B cell (primary cell): ENCODE data around the gene TTC6. TPM values are rescaled to one million over a fixed set of nuclear protein-coding genes. Genes with fewer than 3 reads are reported as not detected.

ENCODE experiments used
- ATAC-seq: fragments of 200-7000 bp; cut with Tn5 transposase; one replicate; pipeline ENCODE4 v1.10.0; 2021; ENCODE audit warnings: low read depth, mild to moderate bottlenecking, moderate number of reproducible peaks, moderate library complexity
- CTCF ChIA-PET: fragments of 350-600 bp; sonication (Branson Sonifier 250); formaldehyde crosslinking; loops from one replicate; lab custom pipeline; 2021; ENCODE audit warnings: antibody characterized with exemption, inconsistent platforms; lab: Charles Lee
- POLR2A ChIA-PET: fragments of 350-600 bp; sonication (Branson Sonifier 250); formaldehyde crosslinking; loops from one replicate; lab custom pipeline; 2021; ENCODE audit warnings: antibody characterized with exemption; lab: Charles Lee
- DNase-seq: peaks from one replicate; pipeline ENCODE4 v3.0.0; 2013
- H2AFZ ChIP-seq: 2 replicates; pipeline ENCODE4 v1.6.1; 2012; ENCODE audit warnings: mild to moderate bottlenecking, low read depth, low read length; ENCODE audit not compliant: insufficient read depth, poor library complexity, severe bottlenecking
- H3K27ac ChIP-seq, 2 donors: 1 replicate in 1 of 2; 2 replicates in 1 of 2; pipeline ENCODE4 v1.5.1; 2012 to 2013; ENCODE audit warnings: low read length in 2 of 2, mild to moderate bottlenecking in 2 of 2, moderate library complexity in 1 of 2
- H3K27me3 ChIP-seq, 4 experiments: fragments of 200-600 bp in 1 of 4; sonication (generic) in 1 of 4; replicated peaks in 1 of 4; 1 replicate in 2 of 4; 2 replicates in 2 of 4; pipeline versions ENCODE4 v1.6.1 to v1.7.0; 2013 to 2016; ENCODE audit warnings: low read length in 3 of 4, mild to moderate bottlenecking in 2 of 4, mixed read lengths in 1 of 4, moderate library complexity in 1 of 4; ENCODE audit not compliant: insufficient read depth in 4 of 4, control insufficient read depth in 3 of 4; ENCODE audit errors: control extremely low read depth in 1 of 4
- H3K36me3 ChIP-seq, 2 experiments: replicated peaks in 1 of 2; 1 replicate in 1 of 2; 2 replicates in 1 of 2; pipeline versions ENCODE4 v1.6.1 to v1.7.1; 2013; ENCODE audit warnings: low read length in 1 of 2; ENCODE audit not compliant: insufficient read depth in 2 of 2, control insufficient read depth in 1 of 2; ENCODE audit errors: control extremely low read depth in 1 of 2, extremely low read depth in 1 of 2
- H3K4me1 ChIP-seq, 2 donors: fragments of 200-600 bp in 1 of 2; sonication (generic) in 1 of 2; 1 replicate in 1 of 2; 2 replicates in 1 of 2; pipeline versions ENCODE4 v1.5.1 to v1.6.1; 2013 to 2017; ENCODE audit warnings: low read length in 2 of 2; ENCODE audit not compliant: control insufficient read depth in 2 of 2, insufficient read depth in 2 of 2
- H3K4me2 ChIP-seq: replicated peaks from 2 replicates; pipeline ENCODE3; 2012; ENCODE audit warnings: mild to moderate bottlenecking, low read depth, low read length; ENCODE audit not compliant: poor library complexity, severe bottlenecking
- H3K4me3 ChIP-seq, 5 experiments: fragments of 200-600 bp in 1 of 5; sonication (generic) in 1 of 5; 1 replicate in 3 of 5; 2 replicates in 2 of 5; pipeline versions ENCODE4 v1.5.1 to v1.7.0; 2011 to 2016; ENCODE audit warnings: low read length in 4 of 5, mild to moderate bottlenecking in 4 of 5, low read depth in 2 of 5, control low read depth in 1 of 5, moderate library complexity in 1 of 5; ENCODE audit not compliant: insufficient read depth in 1 of 5; ENCODE audit errors: control extremely low read depth in 1 of 5, extremely low read depth in 1 of 5
- H3K79me2 ChIP-seq: fragments of 200-600 bp; sonication (generic); one replicate; pipeline ENCODE4 v1.6.0; 2016; ENCODE audit warnings: low read length; ENCODE audit not compliant: control insufficient read depth, insufficient read depth
- H3K9ac ChIP-seq: fragments of 200-600 bp; sonication (generic); 2 replicates; pipeline ENCODE4 v1.6.1; 2017; ENCODE audit warnings: mild to moderate bottlenecking, low read length, moderate library complexity
- H3K9me3 ChIP-seq, 3 donors: one replicate each; pipeline versions ENCODE4 v1.6.1 to v1.7.1; 2013; ENCODE audit warnings: low read length in 2 of 3; ENCODE audit not compliant: control insufficient read depth in 2 of 3, insufficient read depth in 1 of 3; ENCODE audit errors: control extremely low read depth in 1 of 3
- H4K20me1 ChIP-seq: 2 replicates; pipeline ENCODE4 v1.6.0; 2012; ENCODE audit warnings: mild to moderate bottlenecking, low read length; ENCODE audit not compliant: insufficient read depth, control insufficient read depth, poor library complexity, severe bottlenecking
- H3K27ac Mint-ChIP-seq: one replicate; pipeline ENCODE4 v1.8.0; 2021; ENCODE audit warnings: mixed read lengths
- H3K27me3 Mint-ChIP-seq: one replicate; pipeline ENCODE4 v1.8.0; 2021; ENCODE audit warnings: mixed read lengths
- H3K4me1 Mint-ChIP-seq: one replicate; pipeline ENCODE4 v1.8.0; 2021; ENCODE audit warnings: mixed read lengths
- H3K4me3 Mint-ChIP-seq: one replicate; pipeline ENCODE4 v1.8.0; 2021; ENCODE audit warnings: mixed read lengths
- H3K9me3 Mint-ChIP-seq: one replicate; pipeline ENCODE4 v1.8.0; 2022; ENCODE audit warnings: mixed read lengths; ENCODE audit not compliant: insufficient read depth
- EZH2 ChIP-seq: IDR thresholded peaks from 2 replicates; pipeline ENCODE4 v1.6.1; 2012; ENCODE audit warnings: borderline replicate concordance, low read depth, mild to moderate bottlenecking, moderate library complexity, low read length; ENCODE audit not compliant: insufficient read depth, poor library complexity, severe bottlenecking
- WGBS: methylation state at CpG from one replicate; pipeline ENCODE4 v1.1.5; 2013; ENCODE audit warnings: missing lambda C conversion rate; ENCODE audit not compliant: insufficient coverage; 5-methylcytosine and 5-hydroxymethylcytosine counted together
- intact Hi-C: fragments of 100-400 bp; cut with micrococcal nuclease; formaldehyde crosslinking; loops from one replicate; pipeline ENCODE4 v1.10.0; 2022
- polyA plus RNA-seq: library from polyadenylated mRNA; depleted of rRNA; stranded (reverse); fragments of >200 nt; gene quantifications from 2 replicates; pipeline ENCODE4 v1.2.3, GENCODE V29; 2012
- total RNA-seq, 2 donors: library from RNA; stranded (reverse); fragments of 120-200 nt in 1 of 2; gene quantifications; 1 replicate in 1 of 2; 2 replicates in 1 of 2; pipeline versions ENCODE4 v1.2.3 to v1.2.4, GENCODE V29; 2013 to 2022
- TF ChIP-seq, protein P1 (sequence below): fragments of 200-600 bp; IDR thresholded peaks from one replicate; pipeline ENCODE4 v1.8.0; 2022; ENCODE audit warnings: antibody characterized with exemption, mild to moderate bottlenecking

The TTC6 gene
- total and polyA plus RNA-seq, 2 donors (not counting 1 experiment from before 2014, with no cell fraction given) = not detected

DNA sequence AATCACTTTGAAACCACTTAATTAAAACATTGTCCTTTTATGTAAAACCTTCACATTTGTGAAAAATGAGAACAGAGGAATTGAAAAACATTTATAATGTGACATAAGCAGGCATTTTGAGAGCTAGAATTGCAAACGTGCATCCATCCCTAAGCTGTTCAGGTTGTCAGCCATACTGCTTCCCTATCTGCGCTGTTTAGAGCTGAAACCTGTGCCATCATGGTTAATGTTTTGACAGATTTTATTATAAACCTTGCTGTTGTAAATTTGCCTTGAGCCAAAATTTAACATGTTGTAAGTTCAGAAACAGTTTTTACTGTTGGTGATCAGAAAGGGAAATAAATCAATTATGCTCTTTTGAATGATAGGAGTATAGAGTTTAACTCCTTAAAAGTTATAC is 32.2 kb upstream of the TTC6 start:
- H3K27ac ChIP-seq = no peak overlapping the region
- Mint-ChIP-seq H3K27me3 (no peaks in the 10 kb centered on the region), H3K9me3 (no peaks in the 10 kb centered on the region), H3K4me1 (no peaks in the 10 kb centered on the region), H3K27ac (no peak overlapping the region), H3K4me3 (no peak overlapping the region)
- TF ChIP-seq, protein P1, sequence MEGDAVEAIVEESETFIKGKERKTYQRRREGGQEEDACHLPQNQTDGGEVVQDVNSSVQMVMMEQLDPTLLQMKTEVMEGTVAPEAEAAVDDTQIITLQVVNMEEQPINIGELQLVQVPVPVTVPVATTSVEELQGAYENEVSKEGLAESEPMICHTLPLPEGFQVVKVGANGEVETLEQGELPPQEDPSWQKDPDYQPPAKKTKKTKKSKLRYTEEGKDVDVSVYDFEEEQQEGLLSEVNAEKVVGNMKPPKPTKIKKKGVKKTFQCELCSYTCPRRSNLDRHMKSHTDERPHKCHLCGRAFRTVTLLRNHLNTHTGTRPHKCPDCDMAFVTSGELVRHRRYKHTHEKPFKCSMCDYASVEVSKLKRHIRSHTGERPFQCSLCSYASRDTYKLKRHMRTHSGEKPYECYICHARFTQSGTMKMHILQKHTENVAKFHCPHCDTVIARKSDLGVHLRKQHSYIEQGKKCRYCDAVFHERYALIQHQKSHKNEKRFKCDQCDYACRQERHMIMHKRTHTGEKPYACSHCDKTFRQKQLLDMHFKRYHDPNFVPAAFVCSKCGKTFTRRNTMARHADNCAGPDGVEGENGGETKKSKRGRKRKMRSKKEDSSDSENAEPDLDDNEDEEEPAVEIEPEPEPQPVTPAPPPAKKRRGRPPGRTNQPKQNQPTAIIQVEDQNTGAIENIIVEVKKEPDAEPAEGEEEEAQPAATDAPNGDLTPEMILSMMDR = no peak
- TF ChIP-seq EZH2 = no peak
- H3K9ac ChIP-seq = no peak overlapping the region
- no peak for ATAC-seq
- DNase-seq = no peak
- no peaks in the 10 kb centered on the region for H3K27me3 ChIP-seq
- CTCF ChIA-PET = no interaction called here
- H3K79me2 ChIP-seq = no peaks in the 10 kb centered on the region
- H3K9me3 ChIP-seq = no peaks in the 10 kb centered on the region
- H3K4me1 ChIP-seq = no peaks in the 10 kb centered on the region
- no peak overlapping the region for H2AFZ ChIP-seq
- no peak overlapping the region for H3K4me2 ChIP-seq
- no peaks in the 10 kb centered on the region for H3K36me3 ChIP-seq
- WGBS = no CpG with 5 or more reads among the region's 2 CpGs
- POLR2A ChIA-PET = no interaction called here
- no peak overlapping the region for H3K4me3 ChIP-seq
- no peaks in the 10 kb centered on the region for H4K20me1 ChIP-seq
- intact Hi-C loops = no loop called here

DNA sequence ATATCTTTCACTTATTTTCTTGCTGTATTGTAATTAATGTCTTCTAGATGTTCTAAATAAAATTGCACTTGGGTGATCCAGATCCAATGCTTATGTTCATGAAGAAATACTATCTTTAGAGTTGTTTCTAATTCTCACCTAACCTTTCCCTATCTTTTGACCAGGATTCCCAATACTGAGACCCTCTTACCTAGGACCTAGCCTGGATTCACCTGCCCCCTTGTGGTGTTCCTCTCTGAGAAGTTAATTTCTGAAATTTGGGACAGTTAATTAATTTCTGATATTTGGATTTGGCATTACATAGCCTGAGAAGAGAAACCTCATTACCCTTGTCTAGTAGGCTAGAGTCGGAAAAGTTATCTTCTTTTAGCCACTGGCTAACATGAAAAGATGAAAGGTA is 29.9 kb upstream of the TTC6 start:
- Histone ChIP-seq H3K27me3 (no peaks in the 10 kb centered on the region), H3K27ac (no peak overlapping the region), H3K4me2 (no peak overlapping the region), H3K4me1 (no peaks in the 10 kb centered on the region), H2AFZ (no peak overlapping the region), H3K79me2 (no peaks in the 10 kb centered on the region), H3K4me3 (no peak overlapping the region), H4K20me1 (no peaks in the 10 kb centered on the region), H3K9ac (no peak overlapping the region), H3K9me3 (no peaks in the 10 kb centered on the region), H3K36me3 (no peaks in the 10 kb centered on the region)
- intact Hi-C loops = no loop called here
- no CpG with 5 or more reads among the region's 1 CpG for WGBS
- H3K27me3 Mint-ChIP-seq = no peaks in the 10 kb centered on the region
- H3K27ac Mint-ChIP-seq = no peak overlapping the region
- ChIA-PET CTCF (no interaction called here), POLR2A (no interaction called here)
- TF ChIP-seq EZH2 = no peak
- TF ChIP-seq, protein P1 = no peak
- no peak overlapping the region for H3K4me3 Mint-ChIP-seq
- ATAC-seq (no peak), DNase-seq (no peak)
- no peaks in the 10 kb centered on the region for H3K4me1 Mint-ChIP-seq
- H3K9me3 Mint-ChIP-seq = no peaks in the 10 kb centered on the region
